Sigmoid colon (tissue), 4 donors: ENCODE measurements around the gene C9.

Source experiments
- POLR2AphosphoS5 ChIP-seq, 4 donors: sonication (generic); formaldehyde crosslinking; IDR thresholded peaks; one replicate each; pipeline ENCODE4 v1.6.1; 2017; ENCODE audit warnings: antibody characterized with exemption in 4 of 4
- TF ChIP-seq, protein P1 (sequence below), 4 experiments: fragments of 450-650 bp in 3 of 4; fragments of 200-600 bp in 1 of 4; IDR thresholded peaks; one replicate each; pipeline ENCODE4 v1.5.1; 2016 to 2019; ENCODE audit warnings: antibody characterized with exemption in 4 of 4, mild to moderate bottlenecking in 3 of 4, moderate library complexity in 2 of 4

DNA sequence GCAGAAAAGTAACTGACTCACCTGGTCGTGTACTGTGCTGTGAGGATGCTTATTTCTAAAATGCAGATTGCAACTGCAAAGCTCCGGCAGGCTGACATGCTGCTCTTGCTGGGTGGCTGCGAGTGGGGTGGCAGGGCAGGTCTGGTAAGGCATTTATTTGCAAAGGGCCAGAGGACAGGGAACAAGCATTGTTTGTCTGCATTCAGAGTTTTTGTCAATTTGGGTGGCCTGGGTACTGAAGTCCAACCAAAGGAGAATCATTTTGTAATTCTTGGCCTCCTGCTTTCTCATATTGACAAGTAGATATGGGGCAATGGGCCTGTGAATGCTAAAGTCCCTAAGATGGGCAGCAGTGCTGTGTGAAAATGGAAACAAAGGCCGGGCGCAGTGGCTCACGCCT lies at the start of gene C9:
- TF ChIP-seq, protein P1, sequence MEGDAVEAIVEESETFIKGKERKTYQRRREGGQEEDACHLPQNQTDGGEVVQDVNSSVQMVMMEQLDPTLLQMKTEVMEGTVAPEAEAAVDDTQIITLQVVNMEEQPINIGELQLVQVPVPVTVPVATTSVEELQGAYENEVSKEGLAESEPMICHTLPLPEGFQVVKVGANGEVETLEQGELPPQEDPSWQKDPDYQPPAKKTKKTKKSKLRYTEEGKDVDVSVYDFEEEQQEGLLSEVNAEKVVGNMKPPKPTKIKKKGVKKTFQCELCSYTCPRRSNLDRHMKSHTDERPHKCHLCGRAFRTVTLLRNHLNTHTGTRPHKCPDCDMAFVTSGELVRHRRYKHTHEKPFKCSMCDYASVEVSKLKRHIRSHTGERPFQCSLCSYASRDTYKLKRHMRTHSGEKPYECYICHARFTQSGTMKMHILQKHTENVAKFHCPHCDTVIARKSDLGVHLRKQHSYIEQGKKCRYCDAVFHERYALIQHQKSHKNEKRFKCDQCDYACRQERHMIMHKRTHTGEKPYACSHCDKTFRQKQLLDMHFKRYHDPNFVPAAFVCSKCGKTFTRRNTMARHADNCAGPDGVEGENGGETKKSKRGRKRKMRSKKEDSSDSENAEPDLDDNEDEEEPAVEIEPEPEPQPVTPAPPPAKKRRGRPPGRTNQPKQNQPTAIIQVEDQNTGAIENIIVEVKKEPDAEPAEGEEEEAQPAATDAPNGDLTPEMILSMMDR (IDR thresholded peaks at IDR 0.05): no peak
- no peak for TF ChIP-seq POLR2AphosphoS5 (IDR thresholded peaks at IDR 0.05)
